Inflammatory macrophage treated with lipopolysaccharide for 1 hour (primary cell): ENCODE measurements around the gene ZNF316.

Source experiments
- DNase-seq, 2 donors: peaks; one replicate each; pipeline ENCODE4 v3.0.0-alpha.2; 2020 to 2022

The ZNF316 gene

DNA sequence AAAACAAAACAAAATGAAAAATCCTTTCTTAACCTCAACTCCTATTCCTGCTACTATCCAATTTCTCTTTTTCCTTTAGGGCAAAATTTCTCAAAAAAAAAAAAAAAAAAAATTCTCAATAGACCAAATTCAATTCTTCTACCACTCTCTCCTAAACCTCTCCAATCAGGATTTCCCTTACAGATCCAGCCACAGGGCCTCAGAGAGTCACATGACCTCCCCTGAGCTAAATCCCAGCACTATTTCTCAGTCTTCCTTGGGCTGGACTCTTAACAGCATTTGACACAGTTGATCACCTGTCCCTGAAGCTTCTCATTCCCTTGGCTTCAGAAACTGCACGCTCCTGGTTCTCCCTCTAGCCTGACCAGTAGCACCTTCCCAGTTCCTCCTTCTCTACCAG is 64.7 kb downstream of the ZNF316 start:
- no peak for DNase-seq
